IMR-90 (cell line): ENCODE results near the gene EFEMP1.

Experiments used
- CTCF ChIP-seq: conservative IDR thresholded peaks from 2 replicates; pipeline ENCODE4 v1.5.1; 2012; ENCODE audit warnings: mild to moderate bottlenecking, low read depth, low read length, improper control_type of control experiment
- POLR2A ChIP-seq: IDR thresholded peaks from 2 replicates; pipeline ENCODE4 v1.6.1; 2012; ENCODE audit warnings: mild to moderate bottlenecking, low read depth, low read length
- RFX5 ChIP-seq: IDR thresholded peaks from 2 replicates; pipeline ENCODE4 v1.8.0; 2012; ENCODE audit warnings: low read depth, mild to moderate bottlenecking, low read length, moderate library complexity

DNA sequence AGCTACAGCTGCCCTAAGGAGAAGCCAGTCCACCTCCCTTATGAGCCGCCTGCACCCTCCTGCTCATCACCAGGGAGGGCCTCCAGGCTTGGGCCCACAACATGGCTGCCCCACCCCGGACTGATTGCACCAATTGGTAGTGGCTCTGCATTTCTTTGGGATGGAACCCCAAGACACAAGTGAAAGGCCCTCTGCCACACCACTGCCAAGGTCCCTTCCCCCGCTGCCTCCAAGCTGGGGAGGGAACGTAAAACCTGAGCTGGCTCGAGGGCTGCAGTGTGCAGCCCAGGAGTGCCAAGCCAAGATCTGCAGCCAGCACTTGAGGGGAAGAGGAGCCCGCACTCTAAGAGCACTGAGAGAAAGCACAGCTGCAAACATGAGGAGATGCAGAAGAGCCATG, 97.3 kb downstream of the EFEMP1 start:
- TF ChIP-seq RFX5 (no peak), CTCF (no peak), POLR2A (no peak)
